DND-41 (cell line): ENCODE measurements around the gene MYOF.

Experiments
- ATAC-seq: fragments of 200-7000 bp; cut with Tn5 transposase; 3 replicates; pipeline ENCODE4 v1.9.1; 2021; ENCODE audit warnings: low read depth; ENCODE audit not compliant: insufficient read depth
- DNase-seq: peaks from one replicate; pipeline ENCODE4 v3.0.0-alpha.2; 2020
- H2AFZ ChIP-seq: 2 replicates; pipeline ENCODE4 v1.6.0; 2012; ENCODE audit warnings: low read depth, low read length
- H3K27ac ChIP-seq: 2 replicates; pipeline ENCODE4 v1.5.1; 2012; ENCODE audit warnings: low read length, inconsistent platforms
- H3K27me3 ChIP-seq: fragments of 200-600 bp; sonication (generic); 2 replicates; pipeline ENCODE4 v1.6.0; 2012; ENCODE audit warnings: low read length, mild to moderate bottlenecking, inconsistent platforms; ENCODE audit not compliant: insufficient read depth, poor library complexity
- H3K36me3 ChIP-seq: 2 replicates; pipeline ENCODE4 v1.5.1; 2012; ENCODE audit warnings: low read length, inconsistent platforms; ENCODE audit not compliant: insufficient read depth
- H3K4me1 ChIP-seq: 2 replicates; pipeline ENCODE4 v1.5.1; 2012; ENCODE audit warnings: mild to moderate bottlenecking, low read length; ENCODE audit not compliant: insufficient read depth
- H3K4me2 ChIP-seq: 2 replicates; pipeline ENCODE4 v1.6.0; 2012; ENCODE audit warnings: mild to moderate bottlenecking, moderate library complexity, low read length, inconsistent platforms; ENCODE audit not compliant: insufficient read depth
- H3K4me3 ChIP-seq, 2 experiments: fragments of 200-600 bp in 1 of 2; shearing (Covaris generic) in 1 of 2; 2 replicates each; pipeline ENCODE4 v1.5.1; 2012 to 2016; ENCODE audit warnings: inconsistent platforms in 2 of 2, low read length in 2 of 2, mild to moderate bottlenecking in 2 of 2, low read depth in 1 of 2, moderate library complexity in 1 of 2
- H3K79me2 ChIP-seq: 2 replicates; pipeline ENCODE4 v1.6.0; 2012; ENCODE audit warnings: low read length, inconsistent platforms; ENCODE audit not compliant: insufficient read depth
- H3K9ac ChIP-seq: 2 replicates; pipeline ENCODE4 v1.6.0; 2012; ENCODE audit warnings: low read depth, mild to moderate bottlenecking, inconsistent platforms, low read length, moderate library complexity
- H3K9me3 ChIP-seq: 2 replicates; pipeline ENCODE4 v1.5.1; 2012; ENCODE audit warnings: low read length, moderate library complexity, mild to moderate bottlenecking, inconsistent platforms; ENCODE audit not compliant: insufficient read depth, severe bottlenecking
- H4K20me1 ChIP-seq: 2 replicates; pipeline ENCODE4 v1.6.0; 2012; ENCODE audit warnings: low read length; ENCODE audit not compliant: insufficient read depth
- CTCF ChIP-seq: IDR thresholded peaks from 2 replicates; pipeline ENCODE4 v1.5.1; 2012; ENCODE audit warnings: borderline replicate concordance, low read length, moderate library complexity, mild to moderate bottlenecking; ENCODE audit not compliant: poor library complexity, severe bottlenecking; ENCODE audit errors: extremely low read depth
- EZH2 ChIP-seq: IDR thresholded peaks from 3 replicates; pipeline ENCODE4 v1.6.1; 2012; ENCODE audit warnings: borderline replicate concordance, low read depth, mild to moderate bottlenecking, moderate library complexity, low read length, inconsistent platforms; ENCODE audit not compliant: severe bottlenecking

Gene MYOF

GRCh38 chr10:93462881-93463280, 19.3 kb downstream of the MYOF start:
- no peaks in the 10 kb centered on the region for H3K79me2 ChIP-seq
- H3K9me3 ChIP-seq, result no peaks in the 10 kb centered on the region
- DNase-seq, result no peak
- no peaks in the 10 kb centered on the region for H3K36me3 ChIP-seq
- no peak overlapping the region for H3K4me3 ChIP-seq
- no peaks in the 10 kb centered on the region for H3K27me3 ChIP-seq
- no peak overlapping the region for H3K4me2 ChIP-seq
- H3K27ac ChIP-seq, result no peak overlapping the region
- TF ChIP-seq CTCF, result no peak
- TF ChIP-seq EZH2, result no peak
- H2AFZ ChIP-seq, result no peak overlapping the region
- no peak for ATAC-seq
- no peaks in the 10 kb centered on the region for H4K20me1 ChIP-seq
- H3K4me1 ChIP-seq, result no peaks in the 10 kb centered on the region
- no peak overlapping the region for H3K9ac ChIP-seq

GRCh38 chr10:93462371-93462770, 19.8 kb downstream of the MYOF start:
- H3K79me2 ChIP-seq, result no peaks in the 10 kb centered on the region

GRCh38 chr10:93461807-93462178, 20.3 kb downstream of the MYOF start:
- ATAC-seq (no peak), DNase-seq (no peak)
- Histone ChIP-seq H3K36me3 (no peaks in the 10 kb centered on the region), H3K9ac (no peak overlapping the region), H3K4me3 (no peak overlapping the region), H3K27ac (no peak overlapping the region), H3K27me3 (peaks cover 4% of the 10 kb centered on the region), H2AFZ (no peak overlapping the region), H3K4me2 (no peak overlapping the region), H3K79me2 (no peaks in the 10 kb centered on the region), H4K20me1 (no peaks in the 10 kb centered on the region), H3K9me3 (no peaks in the 10 kb centered on the region), H3K4me1 (no peaks in the 10 kb centered on the region)
- TF ChIP-seq CTCF (no peak), EZH2 (no peak)

More at GRCh38 chr10:93462371-93462770, 19.8 kb downstream of the MYOF start:
- TF ChIP-seq CTCF (no peak), EZH2 (no peak)
- Histone ChIP-seq H3K27me3 (no peaks in the 10 kb centered on the region), H3K4me2 (no peak overlapping the region), H3K4me1 (no peaks in the 10 kb centered on the region), H3K9ac (no peak overlapping the region), H3K36me3 (no peaks in the 10 kb centered on the region), H2AFZ (no peak overlapping the region), H4K20me1 (no peaks in the 10 kb centered on the region), H3K27ac (no peak overlapping the region), H3K9me3 (no peaks in the 10 kb centered on the region), H3K4me3 (no peak overlapping the region)
- DNase-seq (no peak), ATAC-seq (no peak)
